LNCaP clone FGC (cell line): Measurements from ENCODE around the gene NPC2.

Source experiments
- DNase-seq: peaks from one replicate; pipeline ENCODE4 v3.0.0-alpha.2; 2011; ENCODE audit warnings: low read depth
- H3K4me3 ChIP-seq: 2 replicates; pipeline ENCODE4 v1.5.1; 2011; ENCODE audit warnings: mild to moderate bottlenecking, low read depth, low read length, control low read depth
- CTCF ChIP-seq: IDR thresholded peaks from 2 replicates; pipeline ENCODE4 v1.5.1; 2012; ENCODE audit warnings: mild to moderate bottlenecking; ENCODE audit not compliant: control insufficient read depth, insufficient read depth; ENCODE audit errors: extremely low read depth

NPC2 gene

DNA sequence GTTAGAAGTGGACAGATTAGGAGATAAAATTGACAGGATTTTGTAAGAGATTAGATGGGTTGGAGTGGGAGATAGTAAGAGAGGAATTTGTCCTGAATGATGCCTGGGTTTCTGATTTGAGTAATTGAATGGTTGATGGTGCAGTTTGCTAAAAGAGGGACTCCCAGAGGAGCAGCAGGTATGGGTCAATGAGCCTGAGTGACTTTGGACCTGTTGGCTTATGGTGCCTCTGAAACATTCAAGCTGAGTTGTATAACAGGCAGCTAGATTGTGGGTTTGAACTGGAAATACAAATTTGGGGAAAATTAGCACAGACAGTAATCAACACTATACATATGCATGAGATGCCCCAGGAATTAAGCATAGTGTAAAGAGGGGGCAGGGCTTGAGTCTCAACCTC is 50.3 kb downstream of the NPC2 start:
- no peak for TF ChIP-seq CTCF
- no peak overlapping the region for H3K4me3 ChIP-seq
- DNase-seq = no peak

DNA sequence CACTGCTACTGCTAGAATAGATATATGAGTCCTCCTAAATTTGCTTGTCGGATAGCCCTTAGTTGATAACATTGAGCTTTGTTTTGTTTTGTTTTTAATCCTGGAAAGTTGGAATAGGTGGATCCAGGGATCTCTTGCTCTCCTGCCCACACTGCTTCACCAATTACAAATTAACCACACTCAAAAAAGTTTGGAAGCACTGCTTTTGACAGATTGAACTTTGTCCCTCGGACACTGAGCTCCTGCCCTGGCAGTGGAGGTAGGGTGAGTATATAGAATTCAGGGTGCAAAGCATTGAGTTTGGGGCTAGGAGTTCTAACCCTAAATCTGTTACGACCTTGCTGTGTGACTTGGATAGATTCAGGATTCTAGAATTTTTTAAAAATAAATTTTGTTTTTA is 52.0 kb downstream of the NPC2 start:
- TF ChIP-seq CTCF = no peak

GRCh38 chr14:74438351-74438915 is 54.7 kb downstream of the NPC2 start:
- H3K4me3 ChIP-seq = no peak overlapping the region
- no peak for TF ChIP-seq CTCF
- DNase-seq = no peak

More for the DNA sequence above, 52.0 kb downstream of the NPC2 start:
- H3K4me3 ChIP-seq = no peak overlapping the region
- DNase-seq = no peak

DNA sequence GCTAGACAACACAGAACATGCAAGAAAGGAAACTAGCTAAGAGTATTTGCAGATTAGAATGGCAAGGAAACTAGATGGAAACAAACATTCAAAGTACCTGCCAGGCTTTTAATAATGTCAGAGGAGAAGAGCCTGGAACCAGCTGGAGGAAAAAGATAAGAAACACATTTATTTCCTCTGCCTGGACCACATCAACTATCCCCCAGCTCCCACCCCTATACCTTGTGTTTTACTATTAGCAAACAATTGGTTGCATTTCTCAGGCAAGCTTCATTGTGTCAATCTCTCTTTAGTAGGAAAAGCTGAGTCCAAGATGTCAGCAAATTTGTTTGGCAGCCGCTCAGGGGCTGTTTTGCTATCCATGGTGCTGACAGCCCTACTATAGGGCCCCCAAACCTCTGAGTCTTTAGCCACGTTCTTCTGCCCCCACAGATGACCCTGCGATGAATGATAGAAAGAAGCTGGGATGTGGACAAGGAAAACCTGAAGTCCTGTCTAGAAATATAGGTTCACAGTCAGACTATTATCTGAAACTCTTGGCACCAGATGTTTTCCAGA is 55.5 kb downstream of the NPC2 start:
- no peak for TF ChIP-seq CTCF
- no peak for DNase-seq
- no peak overlapping the region for H3K4me3 ChIP-seq

DNA sequence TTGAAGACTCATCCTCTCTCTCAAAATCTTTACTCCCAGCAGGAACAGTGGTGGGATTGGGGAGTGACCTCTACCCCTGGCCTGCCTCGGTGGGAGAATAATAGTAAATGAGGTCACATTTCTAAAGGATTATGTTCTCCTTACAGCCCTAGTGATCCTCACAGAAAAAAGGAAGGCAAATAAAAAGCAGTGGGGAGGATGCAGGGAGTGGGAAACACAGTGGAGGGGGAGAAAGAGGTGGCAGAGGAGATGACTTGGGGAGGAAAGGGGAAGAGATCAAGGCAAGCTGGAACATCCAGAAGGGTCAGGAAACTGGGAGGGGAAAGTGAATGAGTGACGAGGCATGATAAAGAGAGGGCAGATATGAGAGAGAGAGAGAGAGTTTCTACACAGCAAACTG is 58.8 kb downstream of the NPC2 start:
- no peak for TF ChIP-seq CTCF
- no peak overlapping the region for H3K4me3 ChIP-seq
- no peak for DNase-seq

DNA sequence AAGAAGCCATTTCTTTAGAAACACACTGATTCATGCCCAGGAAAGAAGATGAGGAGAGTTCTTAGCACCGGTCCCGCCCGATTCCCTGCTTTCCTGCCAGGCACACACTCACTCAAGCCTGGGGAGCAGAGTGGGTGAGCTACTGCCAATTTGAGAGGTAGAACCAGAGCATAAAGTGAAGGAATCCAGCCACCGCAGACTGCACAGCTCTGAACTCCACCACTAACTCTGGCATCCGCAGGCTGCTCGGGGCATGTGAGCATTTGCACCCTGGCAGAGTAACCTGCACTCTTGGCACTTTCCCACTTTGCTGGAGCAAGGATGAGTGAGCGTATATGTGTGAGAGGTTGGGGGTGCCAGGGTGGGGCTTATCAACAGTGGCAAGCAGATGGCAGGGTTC is 63.1 kb downstream of the NPC2 start:
- no peak for DNase-seq
- no peak overlapping the region for H3K4me3 ChIP-seq

More for the DNA sequence above, 63.1 kb downstream of the NPC2 start:
- no peak for TF ChIP-seq CTCF
